Head of caudate nucleus (tissue), 42 donors: Measurements from ENCODE around the gene ISLR.

Experiments used
- DNase-seq, 42 donors: peaks; one replicate each; pipeline versions ENCODE4 v3.0.0 to v3.0.0-alpha.2; 2020 to 2021; ENCODE audit warnings: mixed read lengths in 7 of 42
- intact Hi-C: fragments of 100-400 bp; cut with DNase I; formaldehyde crosslinking; loops from one replicate; pipeline ENCODE4 v1.15.0; 2022

Gene ISLR

DNA sequence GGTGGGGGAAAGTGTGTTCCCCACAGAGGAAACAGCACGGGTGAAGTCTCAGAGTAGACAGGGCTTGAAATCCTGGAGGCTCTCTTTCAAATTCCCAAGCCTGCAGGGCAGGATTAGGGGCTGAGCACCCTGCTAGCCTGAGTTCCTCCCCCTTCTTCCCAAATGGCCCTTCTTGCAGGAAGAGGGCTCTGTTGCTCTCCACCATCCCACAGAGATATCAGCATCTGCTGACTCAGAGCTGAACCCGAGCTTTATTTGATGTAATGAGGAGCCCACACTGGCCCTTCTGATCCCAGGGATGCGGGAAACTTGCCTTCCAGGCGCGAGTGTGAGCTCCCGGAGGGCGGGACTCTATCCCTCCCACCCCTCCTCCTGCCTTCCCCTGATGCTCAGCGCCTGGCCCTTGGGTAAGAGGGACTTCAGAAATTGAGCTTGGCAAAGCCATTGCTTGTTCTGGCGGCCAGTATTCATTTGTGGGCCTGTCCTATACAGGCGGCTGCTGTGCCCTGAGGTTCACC lies 30.5 kb downstream of the ISLR start:
- DNase-seq: peak in 5 of 42 donors; percentile 12 to 21 (median 15)
- intact Hi-C loops: no loop called here

DNA sequence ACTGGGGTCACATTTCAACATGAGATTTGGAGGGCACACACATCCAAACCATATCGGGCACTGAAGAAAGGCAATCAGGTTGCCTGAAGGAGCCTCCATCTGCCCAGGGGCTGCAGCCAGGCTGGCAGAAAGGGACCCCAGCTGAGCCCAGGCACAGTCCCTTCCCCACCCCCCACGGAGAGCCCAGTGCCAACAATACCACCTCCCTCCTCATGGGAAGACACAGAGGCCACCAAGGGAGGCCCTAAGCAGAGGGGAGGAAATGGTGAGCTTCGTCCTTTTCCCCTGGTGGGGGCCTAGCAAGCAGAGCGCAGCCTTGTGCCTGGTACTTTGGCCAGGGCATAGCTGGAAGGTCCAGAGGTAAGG lies 32.1 kb downstream of the ISLR start:
- intact Hi-C loops: no loop called here
- no peak for DNase-seq

DNA sequence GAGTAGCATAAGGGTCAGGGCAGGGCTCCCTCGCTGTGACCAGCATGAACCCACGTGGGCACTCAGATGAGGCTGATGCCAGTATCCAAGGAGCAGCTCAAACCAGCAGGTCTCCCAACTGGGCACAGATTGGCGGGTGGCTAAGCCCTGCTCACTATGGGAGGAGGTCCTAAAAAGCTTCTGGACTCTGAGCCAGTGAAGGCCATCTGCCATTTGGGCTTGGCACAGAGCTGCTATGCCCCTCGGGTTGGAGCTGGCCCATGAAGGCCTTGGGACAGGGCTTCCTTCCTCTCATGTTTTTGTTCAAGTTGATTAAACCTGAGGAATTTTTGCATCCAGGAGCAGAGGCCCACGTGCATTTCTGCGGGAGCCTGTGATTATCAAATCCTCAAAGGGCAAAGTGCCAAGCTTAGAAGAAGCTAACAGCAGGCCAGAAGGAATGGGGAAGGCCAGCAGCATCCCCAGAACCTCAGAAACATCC lies 33.3 kb downstream of the ISLR start:
- intact Hi-C loops: no loop called here
- DNase-seq: peak in 7 of 42 donors; percentile 5 to 21 (median 15)

DNA sequence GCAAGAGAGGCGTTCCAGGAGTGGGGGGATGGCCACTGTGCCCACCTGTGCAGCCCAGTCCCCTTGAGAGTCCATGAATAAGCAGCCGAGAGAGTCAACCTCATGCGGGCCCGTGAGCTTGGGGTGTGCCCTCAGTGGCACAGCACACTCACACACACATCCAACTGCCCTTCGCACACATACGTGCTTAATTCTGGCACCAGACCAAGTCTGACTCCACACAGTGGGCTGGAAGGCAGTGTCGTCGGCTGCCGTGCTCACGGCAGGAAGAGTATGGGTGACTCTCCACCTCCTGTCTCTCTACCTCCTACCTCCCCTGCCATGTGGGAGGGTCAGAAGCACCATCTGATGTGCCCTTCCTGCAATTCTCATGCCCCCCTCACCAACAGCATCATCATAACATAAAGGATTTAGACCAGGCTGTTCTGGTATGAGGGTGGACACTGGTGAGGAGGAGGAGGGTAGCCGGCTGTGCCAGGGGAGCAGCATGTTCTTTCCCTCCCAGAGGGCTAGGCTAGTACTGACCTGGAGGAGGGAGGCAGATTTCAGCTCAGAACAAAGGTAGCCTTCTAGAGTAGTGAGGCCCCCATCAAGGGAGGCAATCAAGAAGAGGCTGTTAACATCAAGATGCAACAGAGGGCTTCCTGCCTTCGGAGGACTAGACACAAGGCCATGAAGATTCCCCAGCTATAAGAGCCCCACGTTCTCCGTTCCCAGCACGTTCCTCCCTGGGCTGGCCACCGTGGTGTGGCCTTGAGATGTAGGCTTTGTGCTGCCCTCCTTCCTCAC lies 34.3 kb downstream of the ISLR start:
- DNase-seq: no peak
- intact Hi-C loops: no loop called here

- intact Hi-C loops: no loop called here
- DNase-seq: no peak
Measured at GRCh38 chr15:74208496-74208895, 35.0 kb downstream of the ISLR start.

DNA sequence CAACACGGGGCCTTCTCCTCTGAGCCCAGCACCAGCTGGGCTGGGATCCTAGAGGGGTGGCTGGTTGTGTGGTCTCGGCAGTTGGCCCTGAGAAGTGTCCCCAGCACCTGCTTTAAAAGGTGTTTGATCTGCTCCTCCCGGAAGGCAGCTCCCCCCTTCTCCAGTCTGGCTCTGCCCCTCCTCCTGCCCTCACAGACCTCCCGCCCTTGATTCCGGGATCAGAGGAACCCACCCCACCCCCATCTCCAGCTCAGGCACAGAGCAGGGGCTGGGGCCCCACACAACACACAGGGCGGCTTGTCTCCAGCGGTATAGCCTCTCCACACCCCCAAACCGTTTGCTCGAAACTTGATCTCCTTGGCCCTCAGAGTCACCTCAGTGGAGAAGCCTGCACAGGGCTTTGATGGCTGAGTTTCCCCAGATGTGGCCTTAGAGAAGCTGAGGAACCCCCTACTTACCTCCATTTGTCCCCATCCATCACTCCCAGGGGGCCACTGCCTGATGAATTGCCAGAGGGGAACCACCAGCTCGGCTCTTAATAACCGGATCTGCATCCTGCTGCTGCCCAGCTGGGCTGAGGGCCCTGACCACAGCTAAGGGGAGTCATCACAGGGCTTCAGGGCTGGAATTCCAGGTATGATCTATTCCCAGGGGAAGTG lies 35.5 kb downstream of the ISLR start:
- DNase-seq: no peak
- intact Hi-C loops: no loop called here

- DNase-seq: no peak
- intact Hi-C loops: no loop called here
Measured at GRCh38 chr15:74209560-74209958, 36.0 kb downstream of the ISLR start.

- no peak for DNase-seq
- intact Hi-C loops: no loop called here
Measured at GRCh38 chr15:74209997-74210671, 36.6 kb downstream of the ISLR start.

- intact Hi-C loops: no loop called here
Measured at GRCh38 chr15:74210729-74211128, 37.2 kb downstream of the ISLR start.

DNA sequence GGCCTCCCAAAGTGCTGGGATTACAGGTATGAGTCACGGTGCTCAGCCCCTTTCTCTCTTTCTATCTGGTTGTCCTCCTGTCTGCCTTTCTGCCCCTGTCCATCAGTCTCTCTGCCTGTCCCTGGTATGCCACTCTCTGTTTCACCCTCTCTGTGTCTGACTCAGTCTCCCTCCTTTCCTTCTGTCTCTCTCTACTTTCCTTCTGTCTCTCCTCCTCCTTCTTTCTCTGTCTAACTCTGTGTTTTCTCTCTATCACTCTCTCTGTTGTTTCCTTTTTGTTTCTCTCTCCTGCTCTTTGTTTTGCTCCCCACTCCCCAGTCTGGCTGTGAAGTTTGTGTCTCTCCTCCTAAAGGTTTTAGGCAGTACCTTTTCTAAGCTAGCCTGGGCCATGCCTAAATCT lies 38.1 kb downstream of the ISLR start:
- intact Hi-C loops: no loop called here
- DNase-seq: no peak

More at GRCh38 chr15:74210729-74211128, 37.2 kb downstream of the ISLR start:
- no peak for DNase-seq

GRCh38 chr15:74212494-74212893 lies 39.0 kb downstream of the ISLR start:
- intact Hi-C loops: no loop called here
- DNase-seq: no peak

DNA sequence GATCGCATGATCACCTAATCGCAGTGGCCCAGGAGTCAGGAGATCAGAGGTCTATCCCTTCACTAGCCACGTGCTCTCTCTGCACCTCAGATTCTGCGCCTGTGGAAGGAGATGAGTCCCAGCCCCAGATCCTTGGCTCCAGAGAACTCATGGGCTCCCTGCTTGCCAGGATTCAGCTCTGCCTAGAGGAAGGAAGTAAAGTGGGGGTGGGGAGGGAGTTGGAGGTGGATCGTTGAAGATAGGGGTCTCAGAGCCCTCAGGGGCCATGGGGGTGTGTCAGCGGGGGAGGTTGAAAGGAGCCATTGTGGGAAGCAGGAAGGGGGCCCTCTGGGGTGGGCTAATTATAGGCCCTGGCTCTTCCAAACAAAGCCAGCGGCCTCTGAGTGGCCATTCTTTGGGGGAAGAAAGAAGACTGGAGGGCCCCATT lies 40.4 kb downstream of the ISLR start:
- intact Hi-C loops: no loop called here
- DNase-seq: no peak

GRCh38 chr15:74214324-74215021 lies 41.0 kb downstream of the ISLR start:
- intact Hi-C loops: no loop called here

DNA sequence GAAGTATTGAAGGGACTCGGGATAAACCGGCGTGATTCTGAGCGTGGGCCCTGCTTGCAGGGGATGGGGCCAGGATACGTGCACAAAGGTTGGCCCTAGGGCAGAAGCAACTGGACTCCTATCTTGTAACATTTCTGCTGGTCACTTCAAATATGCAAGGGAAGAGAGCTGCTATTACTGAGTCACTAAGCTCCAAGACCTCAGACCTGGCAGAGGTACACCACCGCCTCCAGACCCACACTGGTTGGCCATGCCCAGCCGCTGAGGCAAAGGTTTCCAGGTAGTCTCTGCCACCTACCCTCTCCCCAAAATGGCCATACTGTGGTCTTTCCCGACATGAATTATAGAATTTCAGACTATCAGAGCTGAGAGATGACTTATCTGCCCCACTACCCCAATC lies 42.4 kb downstream of the ISLR start:
- no peak for DNase-seq
- intact Hi-C loops: no loop called here

More at GRCh38 chr15:74214324-74215021, 41.0 kb downstream of the ISLR start:
- no peak for DNase-seq

GRCh38 chr15:74216949-74217348 lies 43.4 kb downstream of the ISLR start:
- intact Hi-C loops: no loop called here
- no peak for DNase-seq

- intact Hi-C loops: no loop called here
- no peak for DNase-seq
Measured at GRCh38 chr15:74217907-74218885, 44.7 kb downstream of the ISLR start.

DNA sequence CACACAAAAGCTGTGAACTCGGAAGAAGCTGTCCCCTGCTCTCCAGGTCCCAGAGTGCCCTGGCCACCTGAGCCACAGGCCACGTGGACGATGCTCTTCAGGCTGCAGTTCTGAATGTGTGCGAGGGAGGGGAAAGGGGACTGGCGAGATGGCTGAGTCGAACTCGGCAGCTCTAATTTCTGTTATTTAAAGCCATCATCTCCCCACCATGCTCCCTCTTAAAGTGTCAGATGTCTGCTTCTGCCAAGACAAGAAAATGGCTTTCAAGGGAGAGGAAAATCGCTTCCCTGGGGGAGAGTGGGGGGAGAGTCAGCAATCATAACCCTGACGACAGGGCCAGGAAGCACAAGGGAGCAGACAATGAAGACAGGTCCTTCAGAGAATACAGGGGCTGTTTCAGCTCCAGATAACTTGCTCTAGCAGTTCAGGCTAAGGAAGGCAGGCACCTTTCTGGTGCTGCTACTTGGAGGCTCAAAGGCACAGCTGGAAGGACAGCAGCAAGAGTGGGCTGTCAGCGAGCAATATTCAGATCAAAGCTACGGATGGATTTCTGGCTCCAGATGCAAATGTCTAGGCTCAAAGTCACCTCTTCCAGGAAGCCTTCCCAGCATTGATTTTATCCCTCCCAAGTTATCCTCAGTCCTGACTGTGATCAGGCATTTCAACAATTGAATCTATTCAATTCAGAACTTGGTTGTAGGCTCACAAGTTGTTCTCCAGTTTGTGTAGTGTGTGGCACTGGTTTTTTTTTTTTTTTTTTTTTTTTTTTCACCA lies 47.2 kb downstream of the ISLR start:
- intact Hi-C loops: no loop called here
- no peak for DNase-seq
